Upper lobe of left lung (tissue), 4 donors: ENCODE results near the gene TRUB2.

Experiments
- CTCF ChIP-seq, 6 experiments: fragments of 450-650 bp in 4 of 6; fragments of 200-600 bp in 2 of 6; sonication (generic) in 2 of 6; IDR thresholded peaks; one replicate each; pipeline ENCODE4 v1.5.1; 2016 to 2019; ENCODE audit warnings: antibody characterized with exemption in 6 of 6
- POLR2A ChIP-seq, 4 donors: fragments of 450-650 bp; IDR thresholded peaks; one replicate each; pipeline ENCODE4 v1.5.1; 2016 to 2017; ENCODE audit warnings: antibody characterized with exemption in 4 of 4, mild to moderate bottlenecking in 2 of 4
- POLR2AphosphoS5 ChIP-seq, 2 donors: sonication (generic); formaldehyde crosslinking; IDR thresholded peaks; one replicate each; pipeline ENCODE4 v1.5.1; 2017; ENCODE audit warnings: antibody characterized with exemption in 2 of 2

- no peak for TF ChIP-seq POLR2A (IDR thresholded peaks at IDR 0.05)
- no peak for TF ChIP-seq CTCF (IDR thresholded peaks at IDR 0.05)
- TF ChIP-seq POLR2AphosphoS5 (IDR thresholded peaks at IDR 0.05), result no peak
These were observed 1.0 kb upstream of the TRUB2 start for GRCh38 chr9:128323212-128323730.
